Activated CD4-positive, alpha-beta T cell treated with anti-CD3 and anti-CD28 coated beads, Interleukin-2, amount 50 U/mL, for 1 hour (primary cell): ENCODE data around the gene ASB10.

Source experiments
- DNase-seq: peaks from one replicate; pipeline ENCODE4 v3.0.0-alpha.2; 2020

ASB10 gene

GRCh38 chr7:151134743-151135524 lies 52.1 kb downstream of the ASB10 start:
- DNase-seq, result no peak

- no peak for DNase-seq
These were observed 52.9 kb downstream of the ASB10 start for GRCh38 chr7:151133986-151134742.

- no peak for DNase-seq
These were observed 53.6 kb downstream of the ASB10 start for GRCh38 chr7:151133266-151133985.

- no peak for DNase-seq
These were observed 54.4 kb downstream of the ASB10 start for GRCh38 chr7:151132461-151133205.

- DNase-seq, result no peak
These were observed 55.3 kb downstream of the ASB10 start for GRCh38 chr7:151131592-151132293.

GRCh38 chr7:151131224-151131591 lies 55.8 kb downstream of the ASB10 start:
- DNase-seq, result no peak

GRCh38 chr7:151130741-151131157 lies 56.3 kb downstream of the ASB10 start:
- no peak for DNase-seq

- DNase-seq, result no peak
These were observed 57.0 kb downstream of the ASB10 start for GRCh38 chr7:151129960-151130591.

GRCh38 chr7:151129117-151129959 lies 57.7 kb downstream of the ASB10 start:
- no peak for DNase-seq

GRCh38 chr7:151128716-151129115 lies 58.3 kb downstream of the ASB10 start:
- no peak for DNase-seq

- DNase-seq, result no peak
These were observed 58.9 kb downstream of the ASB10 start for GRCh38 chr7:151128144-151128543.

GRCh38 chr7:151126491-151127137 lies 60.4 kb downstream of the ASB10 start:
- no peak for DNase-seq

- DNase-seq, result no peak
These were observed 61.1 kb downstream of the ASB10 start for GRCh38 chr7:151125846-151126481.
